Renal cortical epithelial cell (primary cell): ENCODE data around the gene YAF2. TPM values are rescaled to one million over a fixed set of nuclear protein-coding genes. Genes with fewer than 3 reads are reported as not detected.
A peak's percentile ranks its signal among the peaks of the same experiment; 100 is the strongest.

ENCODE experiments used
- DNase-seq: peaks from one replicate; pipeline ENCODE4 v3.0.0-alpha.2; 2011; ENCODE audit warnings: low read depth
- total RNA-seq: library from RNA; depleted of rRNA; stranded (reverse); fragments of >200 nt; gene quantifications from 2 replicates; pipeline ENCODE4 v1.2.3, GENCODE V29; 2014

YAF2 gene
- total RNA-seq, 1 donor from 2014 or later = 25.9 TPM

DNA sequence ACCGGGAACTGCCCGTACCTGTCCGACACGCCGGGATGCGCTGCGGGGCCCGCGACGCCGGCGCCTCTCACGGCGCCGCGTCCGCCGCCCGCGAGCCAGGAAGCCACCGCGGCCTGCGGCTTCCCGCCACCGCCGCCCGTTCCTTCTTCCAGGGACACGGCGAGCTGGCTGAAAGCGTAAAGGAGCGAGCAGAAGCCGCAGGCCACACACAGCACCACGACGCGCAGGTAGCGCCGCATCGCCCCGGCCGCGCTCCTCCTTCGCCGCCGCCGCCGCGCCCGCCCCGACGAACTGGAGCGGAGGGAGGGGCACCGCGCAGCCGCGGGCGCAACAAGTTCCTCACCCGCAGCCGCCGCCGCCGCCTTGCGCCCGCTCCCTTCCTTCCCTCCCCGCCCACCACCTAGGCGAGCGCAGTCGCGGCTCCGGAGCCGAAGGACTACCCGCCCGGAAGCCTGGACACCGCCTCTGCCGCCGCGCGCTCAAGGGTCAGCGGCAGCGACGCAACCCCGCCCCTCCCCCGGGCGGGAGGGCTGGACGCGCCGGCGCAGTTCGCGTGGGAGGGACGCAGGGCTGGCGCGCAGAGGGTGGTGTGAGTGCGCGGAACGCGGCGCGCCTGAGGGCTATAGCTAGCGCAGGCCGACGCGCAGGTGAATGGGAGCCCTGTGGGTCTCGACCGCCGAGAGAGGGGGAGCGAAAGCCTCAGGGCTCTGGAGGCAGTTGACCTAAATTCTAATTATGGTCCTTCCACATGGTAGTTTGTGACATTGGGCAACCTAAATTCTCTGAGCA is 93.4 kb downstream of the YAF2 start, which contains the start of gene GXYLT1:
Gene GXYLT1 (minus strand): TSS at position 467 of the 789 bp plus-strand sequence. CDS start 228 bp downstream, at position 239.
- peak; percentile 74 for DNase-seq

DNA sequence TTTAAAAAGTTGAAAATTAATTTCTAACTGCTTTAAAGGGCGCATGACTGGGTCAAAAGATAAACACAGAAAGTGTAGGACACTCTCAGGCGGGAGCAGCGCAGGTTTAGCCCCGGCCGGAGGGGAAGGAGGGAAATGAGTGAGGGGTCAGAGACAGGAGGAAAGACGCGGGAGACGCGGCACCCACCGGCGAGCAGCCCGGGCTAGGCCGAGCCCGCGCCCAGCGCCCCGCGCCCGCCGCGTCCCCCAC is 94.0 kb downstream of the YAF2 start:
- DNase-seq = no peak

DNA sequence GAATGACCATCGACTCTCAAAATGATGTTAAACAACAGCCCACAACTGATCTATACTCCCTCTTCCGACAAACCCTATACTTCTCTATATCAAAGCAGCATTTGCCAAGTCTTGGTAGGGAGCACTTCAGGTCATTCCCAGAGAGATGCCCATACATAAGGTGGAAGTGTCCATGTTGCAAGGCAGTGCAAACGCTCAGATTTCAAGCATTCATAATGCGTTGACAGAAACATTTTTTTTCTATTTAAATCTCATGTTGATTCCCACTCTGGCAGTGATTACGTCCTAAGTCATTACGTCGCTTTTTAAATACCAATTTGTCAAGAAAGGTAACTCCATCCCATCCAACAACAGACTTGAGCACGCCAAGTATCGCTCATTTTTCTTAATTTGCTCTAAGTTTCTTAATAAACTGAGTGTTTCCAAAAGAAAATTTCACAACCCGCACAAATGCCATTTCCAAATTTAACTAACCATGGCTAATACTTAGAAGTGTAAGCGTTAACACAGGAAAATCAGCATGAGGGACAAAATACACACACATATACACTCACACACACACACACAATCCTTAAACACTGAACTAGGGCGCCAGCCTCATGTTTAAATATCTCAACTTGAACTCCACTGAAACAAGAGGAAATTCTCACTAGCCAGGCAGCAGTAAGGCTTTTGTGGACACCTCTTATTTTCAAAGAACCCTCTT is 94.4 kb downstream of the YAF2 start:
- peak; percentile 33 for DNase-seq

DNA sequence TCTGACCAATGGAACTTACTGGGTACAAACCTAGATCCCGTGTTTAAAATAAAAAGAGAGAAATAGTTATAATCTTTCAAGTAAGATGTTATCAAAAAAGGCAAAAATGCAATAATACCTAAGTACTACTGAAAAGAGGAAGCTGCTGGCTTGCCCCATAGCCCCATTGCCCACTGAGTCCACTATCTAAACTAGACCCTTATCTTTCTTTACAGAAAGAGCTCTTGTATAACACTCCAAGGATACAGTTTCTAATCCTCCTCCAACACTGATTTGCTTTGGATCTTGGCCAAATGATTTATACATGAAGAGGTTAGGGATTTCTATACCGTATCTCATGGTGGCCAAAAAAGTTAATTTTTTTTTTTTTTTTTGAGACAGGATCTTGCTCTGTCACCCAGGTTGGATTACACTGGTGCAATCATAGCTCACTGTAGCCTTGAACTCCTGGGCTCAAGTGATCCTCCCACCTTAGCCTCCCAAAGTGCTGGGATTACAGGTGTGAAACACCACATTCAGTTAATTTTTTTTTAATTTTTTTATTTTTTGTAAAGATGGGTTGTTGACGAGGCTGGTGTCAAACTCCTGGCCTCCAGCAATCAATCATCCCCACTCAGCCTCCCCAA is 96.0 kb downstream of the YAF2 start:
- DNase-seq = no peak

DNA sequence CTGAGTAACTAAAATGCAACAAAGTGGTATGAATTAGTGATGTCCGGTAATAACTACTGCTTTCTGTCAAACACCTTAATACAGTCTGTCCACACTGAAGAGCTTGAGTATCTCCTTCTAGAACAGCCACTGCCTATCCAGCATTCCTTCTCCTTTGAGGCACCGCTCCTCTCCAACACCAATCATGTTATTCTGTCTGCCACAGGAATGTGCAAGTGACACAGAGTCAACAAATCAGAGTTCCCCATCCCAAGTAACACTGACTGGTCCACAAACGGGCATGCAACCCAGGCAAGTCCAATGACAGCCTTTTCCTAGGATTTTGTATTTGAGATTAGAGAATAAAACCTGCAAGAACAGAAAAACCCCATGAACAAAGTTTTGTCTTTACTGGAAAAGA is 97.1 kb downstream of the YAF2 start:
- DNase-seq = peak; percentile 77

DNA sequence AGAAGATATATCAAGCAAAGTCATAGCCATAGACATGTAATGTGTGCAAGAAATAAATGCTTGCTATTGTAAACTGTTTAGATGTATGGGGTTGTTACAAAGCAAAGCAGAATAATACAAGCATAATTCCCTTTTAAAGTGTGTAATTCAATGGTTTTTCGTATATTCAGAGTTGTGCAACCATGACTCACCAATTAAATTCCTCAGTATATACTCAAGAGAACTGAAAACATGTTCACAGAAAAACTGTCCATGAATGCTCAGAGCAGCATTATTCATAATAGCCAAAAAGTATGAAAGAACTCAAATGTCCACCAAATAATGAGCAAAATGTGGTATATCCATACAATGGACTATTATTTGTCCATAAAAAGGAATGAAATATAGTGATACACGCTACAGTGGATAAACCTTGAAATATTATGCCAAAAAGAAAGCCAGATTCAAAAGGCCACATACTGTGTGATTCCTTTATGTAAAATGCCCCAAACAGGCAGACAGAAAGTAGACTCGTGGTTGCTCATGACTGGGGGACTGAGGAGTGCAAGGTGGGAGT is 102.7 kb downstream of the YAF2 start:
- peak; percentile 81 for DNase-seq

DNA sequence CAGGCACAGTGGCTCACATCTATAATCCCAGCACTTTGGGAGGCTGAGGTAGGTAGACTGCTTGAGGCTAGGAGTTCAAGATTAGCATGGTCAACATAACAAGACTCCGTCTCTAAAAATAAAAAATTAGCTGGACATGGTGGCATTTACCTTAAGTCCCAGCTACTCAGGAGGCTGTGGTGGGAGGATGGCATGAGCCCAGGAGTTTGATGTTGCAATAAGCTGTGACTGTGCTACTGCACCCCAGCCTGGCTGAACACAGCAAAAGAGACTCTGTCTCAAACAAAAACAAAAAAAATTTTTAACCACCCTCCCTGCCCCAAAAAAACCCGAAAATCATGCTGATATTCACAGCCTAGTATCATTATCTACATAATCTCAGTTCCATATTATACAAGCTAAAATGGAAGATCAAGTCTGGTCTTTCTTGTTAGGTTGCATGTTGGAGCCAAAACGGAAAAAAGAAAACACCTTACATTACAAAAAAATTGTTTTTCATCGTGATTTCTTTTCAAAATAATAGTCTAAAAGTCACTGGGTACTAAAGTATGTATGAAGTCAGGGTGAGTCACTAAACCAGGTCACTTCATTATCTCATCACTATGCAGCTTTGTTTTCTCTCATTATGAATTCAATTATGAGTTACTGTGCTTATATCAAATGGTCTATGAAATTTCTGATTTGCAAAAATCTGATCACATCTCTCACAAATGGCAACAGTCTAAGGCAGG is 107.2 kb downstream of the YAF2 start:
- peak; percentile 84 for DNase-seq

DNA sequence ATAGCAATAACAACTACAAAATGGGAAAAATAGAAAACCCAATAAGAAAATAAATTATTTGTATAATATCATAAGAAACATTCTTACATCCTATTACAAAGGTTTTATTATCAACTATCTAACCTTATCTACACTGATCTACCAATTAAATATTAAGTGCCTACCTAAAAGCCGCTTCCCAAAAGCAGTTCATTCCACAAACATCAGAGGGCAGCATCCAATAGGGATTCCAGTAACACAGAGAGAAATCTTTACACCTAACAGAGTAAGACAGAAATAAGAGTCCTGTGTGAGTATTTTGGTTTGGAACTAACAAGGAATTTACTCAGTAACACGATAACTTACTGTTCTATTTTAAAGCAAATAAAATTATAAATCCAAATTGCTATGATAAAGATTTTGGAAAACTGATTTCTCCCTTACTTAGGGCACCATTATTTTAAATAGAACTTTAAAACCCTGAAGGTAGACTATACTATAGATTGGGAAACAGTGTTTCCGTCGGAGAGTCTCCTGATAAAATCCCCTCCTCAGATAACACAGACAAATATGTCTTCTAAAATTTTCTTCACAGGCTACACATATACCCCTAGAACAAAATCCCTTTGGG is 108.3 kb downstream of the YAF2 start:
- peak; percentile 81 for DNase-seq

DNA sequence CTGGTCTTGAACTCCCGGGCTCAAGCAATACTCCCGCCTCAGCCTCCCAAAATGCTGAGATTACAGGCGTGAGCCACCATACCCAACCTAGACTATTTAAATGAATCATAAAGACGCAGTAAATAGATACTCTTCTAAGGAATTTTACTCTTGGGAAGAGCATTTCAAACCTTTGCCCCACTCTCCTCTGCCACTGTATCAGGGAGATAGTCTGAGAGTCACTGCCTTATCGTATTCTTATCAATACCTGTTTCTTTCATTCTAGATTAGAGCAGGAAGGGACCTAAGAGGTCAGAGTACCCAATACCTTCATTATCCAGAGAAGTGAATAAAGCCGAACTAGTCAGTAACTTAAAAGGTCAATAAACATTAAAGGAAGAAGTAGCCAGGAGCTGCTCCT is 109.2 kb downstream of the YAF2 start:
- no peak for DNase-seq

DNA sequence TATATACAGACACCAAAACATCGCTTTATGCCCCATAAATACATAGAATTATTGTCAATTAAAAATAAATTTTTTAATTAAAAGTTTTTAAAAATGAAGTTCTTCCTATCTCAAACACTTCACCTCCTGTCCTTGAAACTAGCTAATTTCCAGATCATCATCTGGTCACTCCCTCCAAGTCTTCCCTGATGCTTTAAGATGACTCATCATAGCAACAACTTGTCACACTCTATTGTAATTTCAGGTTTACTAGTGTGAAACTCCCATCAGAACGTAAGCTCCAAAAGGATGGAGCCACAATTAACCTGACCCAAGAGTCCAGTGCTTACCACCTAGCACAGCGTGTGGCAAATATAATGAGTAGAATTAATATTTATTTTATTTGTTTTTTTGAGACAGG is 109.7 kb downstream of the YAF2 start:
- peak; percentile 55 for DNase-seq

DNA sequence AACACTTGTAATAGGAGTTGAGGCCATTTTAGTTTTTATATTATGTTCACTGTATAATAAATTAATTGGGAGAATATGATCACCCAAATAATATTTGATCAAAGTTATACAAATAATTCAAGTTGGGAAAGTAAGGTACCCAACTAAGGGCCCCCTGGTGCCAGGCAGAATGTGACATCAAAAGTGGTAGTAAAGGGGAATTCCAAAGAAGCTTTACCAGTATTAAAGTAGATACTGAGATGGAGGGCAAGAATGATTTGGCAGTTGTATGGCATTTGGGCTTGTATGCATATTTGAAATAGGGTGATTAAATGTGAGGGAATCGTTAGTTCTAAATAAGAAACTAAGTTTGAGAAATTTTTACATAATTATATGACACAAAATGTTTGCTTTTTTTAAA is 111.1 kb downstream of the YAF2 start:
- no peak for DNase-seq

DNA sequence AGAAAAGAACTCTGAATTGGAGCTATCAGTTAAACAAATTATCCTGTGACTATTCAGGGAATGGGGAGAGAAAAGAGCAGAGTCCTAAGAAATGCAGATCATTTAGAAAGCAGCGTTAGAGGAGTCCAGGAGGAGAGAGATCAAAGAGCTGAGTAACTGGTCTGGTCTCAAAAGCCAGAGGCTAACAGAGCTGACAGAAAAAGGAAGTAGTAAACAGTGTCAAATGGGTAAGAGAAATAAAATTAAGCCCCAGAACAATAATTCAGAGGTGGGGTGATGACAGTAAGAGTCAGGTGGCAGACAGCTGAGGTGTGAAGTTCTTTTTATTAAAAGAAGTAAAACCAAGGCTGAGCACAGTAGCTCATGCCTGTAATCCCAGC is 112.7 kb downstream of the YAF2 start:
- no peak for DNase-seq

DNA sequence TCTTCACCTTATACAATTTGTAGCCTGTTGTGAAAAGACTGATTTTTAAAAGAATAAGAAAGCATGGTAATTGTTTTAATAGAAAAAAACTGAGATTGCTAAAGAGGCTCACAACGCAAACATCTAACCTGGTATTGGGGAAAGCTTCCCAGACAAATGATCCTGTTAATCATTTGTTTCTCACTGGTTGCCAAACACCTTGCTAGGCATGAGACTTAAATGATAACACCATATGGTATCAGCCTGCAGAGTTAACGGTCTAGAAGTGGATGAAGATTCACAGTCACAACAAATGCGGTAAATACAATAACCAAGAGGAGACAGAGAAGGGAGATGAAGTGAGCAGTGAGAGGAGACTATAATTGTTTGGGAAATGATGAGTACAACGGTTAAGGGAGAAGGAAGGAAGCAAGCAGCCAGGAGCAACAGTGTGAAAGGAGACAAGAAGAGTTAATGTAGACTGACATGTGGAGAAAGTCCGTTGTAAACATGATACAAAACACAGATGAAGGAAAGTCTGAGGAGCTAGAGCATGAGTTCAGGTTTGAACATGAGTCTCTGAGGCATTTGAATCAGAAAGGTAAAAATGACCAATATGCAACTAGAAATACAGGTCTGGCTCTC is 113.2 kb downstream of the YAF2 start:
- DNase-seq = peak; percentile 75

DNA sequence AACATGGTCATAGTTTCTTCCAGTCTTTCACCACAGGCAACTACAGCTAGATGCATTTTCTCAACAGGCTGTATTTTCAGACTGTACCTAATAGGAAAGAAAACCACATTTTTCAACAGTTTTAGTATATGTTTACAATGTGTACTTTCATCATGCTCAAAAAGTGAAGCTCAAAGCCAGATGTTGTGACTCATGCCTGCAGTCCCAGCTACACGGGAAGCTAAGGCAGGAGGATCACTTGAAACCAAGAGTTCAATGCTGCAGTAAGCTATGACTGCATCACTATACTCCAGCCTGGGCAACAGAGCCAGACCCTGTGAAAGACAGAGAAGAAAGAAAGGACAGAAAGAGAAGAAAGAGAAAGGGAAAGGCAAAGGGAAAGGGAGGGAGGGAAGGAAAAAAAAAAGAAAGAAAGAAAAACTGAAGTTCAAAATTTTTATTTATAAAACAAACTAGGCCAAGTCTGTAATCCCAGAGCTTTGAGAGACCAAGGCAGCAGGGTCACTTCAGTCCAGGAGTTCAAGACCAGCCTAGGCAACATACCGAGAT is 118.9 kb downstream of the YAF2 start:
- no peak for DNase-seq

DNA sequence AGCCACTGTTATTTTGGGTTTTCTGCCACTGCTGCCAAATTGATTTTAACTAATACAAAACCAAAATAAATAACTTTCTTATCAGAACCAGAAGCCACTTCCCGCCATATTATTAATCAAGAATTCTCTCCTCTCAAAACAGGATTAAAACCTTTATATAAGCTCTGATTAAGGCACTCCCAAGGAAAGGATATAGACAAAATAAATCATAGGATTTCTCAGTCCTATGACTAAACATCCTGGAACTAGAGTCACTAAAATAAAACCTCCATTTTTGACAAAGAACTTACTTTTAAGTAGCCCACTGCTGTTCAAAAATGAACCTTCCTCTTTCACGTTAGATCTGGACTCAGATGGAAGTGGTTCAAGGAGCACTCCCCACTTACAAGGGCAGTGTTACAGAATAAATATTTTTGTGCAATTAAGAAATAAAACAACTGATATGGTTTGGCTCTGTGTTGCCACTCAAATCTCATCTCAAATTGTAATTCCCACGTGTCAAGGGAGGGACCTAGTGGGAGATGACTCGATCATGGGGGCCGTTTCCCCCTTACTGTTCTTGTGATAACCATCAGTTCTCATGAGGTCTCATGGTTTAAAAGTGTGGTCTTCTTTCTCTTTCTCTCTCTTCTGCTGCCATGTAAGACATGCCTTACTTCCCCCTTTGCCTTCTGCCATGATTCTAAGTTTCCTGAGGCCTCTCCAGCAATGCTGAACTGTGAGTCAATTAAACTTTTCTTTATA is 119.7 kb downstream of the YAF2 start:
- no peak for DNase-seq

DNA sequence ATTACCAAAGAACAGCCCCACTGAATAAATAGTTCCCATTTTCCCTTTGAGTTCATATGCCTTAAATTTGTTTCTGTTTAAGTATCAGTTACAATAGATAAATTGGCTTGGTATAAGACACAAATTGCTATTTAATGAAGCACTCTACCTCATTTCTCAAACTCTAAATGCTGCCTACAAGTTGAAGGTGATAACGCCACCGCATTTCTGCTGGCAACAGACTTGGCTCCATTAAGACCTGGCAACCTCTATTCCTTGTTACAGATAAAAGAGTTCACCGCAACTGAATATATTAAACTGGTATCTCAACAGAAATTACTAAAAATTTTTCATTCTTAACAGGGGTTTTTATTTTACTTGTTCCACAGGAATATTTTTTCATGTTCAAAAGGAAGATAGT is 129.0 kb downstream of the YAF2 start:
- no peak for DNase-seq
